Measurements from ENCODE around the gene STXBP6. TPM values are rescaled to one million over a fixed set of nuclear protein-coding genes. Genes with fewer than 3 reads are reported as not detected.

Gene STXBP6
- total and polyA plus RNA-seq, 8 donors, result 9.9 to 28.5 (median 23.2) TPM

DNA sequence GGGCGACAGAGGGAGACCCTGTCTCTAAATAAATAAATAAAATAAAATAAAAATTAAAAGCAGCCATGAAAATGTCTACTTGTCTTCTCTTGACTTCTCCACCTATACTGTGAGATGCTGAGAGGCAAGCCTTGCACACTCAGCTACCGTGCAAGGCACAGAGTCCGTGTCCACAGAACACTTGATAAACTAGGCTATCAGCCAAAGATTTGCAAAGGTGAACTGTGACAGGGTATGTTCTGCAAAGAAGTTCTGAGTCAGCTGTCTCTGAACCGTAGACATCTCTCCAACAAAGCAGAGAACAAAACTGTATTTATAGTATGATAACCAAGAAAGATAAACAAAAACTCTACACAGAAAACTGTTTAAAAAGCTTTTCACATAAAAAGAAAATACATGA, 35.5 kb downstream of the STXBP6 start:
- intact Hi-C loops (cut with DNase I), result no loop called here
- FAIRE-seq (no peak), ATAC-seq (peak; percentile 65 to 84 (median 78)), DNase-seq (no peak)
- peaks cover 4 to 27% (median 20%) of the 10 kb centered on the region in 3 donors for H3K4me1 ChIP-seq
- TF ChIP-seq, protein P1, sequence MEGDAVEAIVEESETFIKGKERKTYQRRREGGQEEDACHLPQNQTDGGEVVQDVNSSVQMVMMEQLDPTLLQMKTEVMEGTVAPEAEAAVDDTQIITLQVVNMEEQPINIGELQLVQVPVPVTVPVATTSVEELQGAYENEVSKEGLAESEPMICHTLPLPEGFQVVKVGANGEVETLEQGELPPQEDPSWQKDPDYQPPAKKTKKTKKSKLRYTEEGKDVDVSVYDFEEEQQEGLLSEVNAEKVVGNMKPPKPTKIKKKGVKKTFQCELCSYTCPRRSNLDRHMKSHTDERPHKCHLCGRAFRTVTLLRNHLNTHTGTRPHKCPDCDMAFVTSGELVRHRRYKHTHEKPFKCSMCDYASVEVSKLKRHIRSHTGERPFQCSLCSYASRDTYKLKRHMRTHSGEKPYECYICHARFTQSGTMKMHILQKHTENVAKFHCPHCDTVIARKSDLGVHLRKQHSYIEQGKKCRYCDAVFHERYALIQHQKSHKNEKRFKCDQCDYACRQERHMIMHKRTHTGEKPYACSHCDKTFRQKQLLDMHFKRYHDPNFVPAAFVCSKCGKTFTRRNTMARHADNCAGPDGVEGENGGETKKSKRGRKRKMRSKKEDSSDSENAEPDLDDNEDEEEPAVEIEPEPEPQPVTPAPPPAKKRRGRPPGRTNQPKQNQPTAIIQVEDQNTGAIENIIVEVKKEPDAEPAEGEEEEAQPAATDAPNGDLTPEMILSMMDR (IDR thresholded peaks at IDR 0.05), result no peak
- no peak overlapping the region for H3K4me3 ChIP-seq
- no peaks in the 10 kb centered on the region for H3K36me3 ChIP-seq
- H3K9me3 ChIP-seq, result no peaks in the 10 kb centered on the region
- 25 to 35% methylated on average over 4 of the region's 4 CpGs for WGBS, 2 donors
- no peaks in the 10 kb centered on the region for H3K27me3 ChIP-seq
- no peak overlapping the region for H3K27ac ChIP-seq

GRCh38 chr14:25011095-25011494, 38.9 kb downstream of the STXBP6 start:
- Histone ChIP-seq H3K4me1 (peaks cover 18 to 44% (median 43%) of the 10 kb centered on the region in 3 donors), H3K27ac (peak overlapping the region in 1 of 4 donors; percentile 0), H3K27me3 (no peaks in the 10 kb centered on the region), H3K9me3 (no peaks in the 10 kb centered on the region), H3K4me3 (no peak overlapping the region), H3K36me3 (no peaks in the 10 kb centered on the region)
- WGBS, 2 donors, result 9 to 27% methylated on average over 1 of the region's 1 CpG
- no peak for ATAC-seq
- intact Hi-C loops (cut with DNase I), result no loop called here
- TF ChIP-seq, protein P1 (IDR thresholded peaks at IDR 0.05), result no peak
- FAIRE-seq, result no peak
- no peak for DNase-seq

GRCh38 chr14:25010471-25010870, 39.5 kb downstream of the STXBP6 start:
- Histone ChIP-seq H3K27ac (no peak overlapping the region), H3K4me3 (no peak overlapping the region), H3K4me1 (peaks cover 18 to 44% (median 37%) of the 10 kb centered on the region in 3 donors), H3K9me3 (no peaks in the 10 kb centered on the region), H3K27me3 (no peaks in the 10 kb centered on the region), H3K36me3 (no peaks in the 10 kb centered on the region)
- ATAC-seq, result no peak
- TF ChIP-seq, protein P1 (IDR thresholded peaks at IDR 0.05), result no peak
- no peak for DNase-seq
- WGBS, 2 donors, result 94 to 96% methylated on average over 3 of the region's 3 CpGs
- intact Hi-C loops (cut with DNase I), result no loop called here
- FAIRE-seq, result no peak

- Histone ChIP-seq H3K36me3 (no peaks in the 10 kb centered on the region), H3K27me3 (no peaks in the 10 kb centered on the region), H3K9me3 (no peaks in the 10 kb centered on the region), H3K4me1 (peaks cover 18 to 42% (median 32%) of the 10 kb centered on the region in 3 donors), H3K4me3 (no peak overlapping the region), H3K27ac (no peak overlapping the region)
- TF ChIP-seq, protein P1 (IDR thresholded peaks at IDR 0.05), result no peak
- intact Hi-C loops (cut with DNase I), result no loop called here
- DNase-seq (no peak), FAIRE-seq (no peak), ATAC-seq (no peak)
- WGBS, 2 donors, result 57 to 63% methylated on average over 3 of the region's 3 CpGs
Measured at GRCh38 chr14:25009891-25010290, 40.1 kb downstream of the STXBP6 start.

GRCh38 chr14:25007832-25008231, 42.1 kb downstream of the STXBP6 start:
- H3K27me3 ChIP-seq, result no peaks in the 10 kb centered on the region
- H3K36me3 ChIP-seq, result no peaks in the 10 kb centered on the region
- H3K27ac ChIP-seq, result peak overlapping the region; percentile 20 to 63 (median 34)
- H3K9me3 ChIP-seq, result no peaks in the 10 kb centered on the region
- FAIRE-seq (no peak), ATAC-seq (peak; percentile 80 to 83 (median 82)), DNase-seq (peak; percentile 60 to 78 (median 72))
- 15 to 30% methylated on average over 1 of the region's 1 CpG for WGBS, 2 donors
- H3K4me3 ChIP-seq, result no peak overlapping the region
- peaks cover 18 to 35% (median 26%) of the 10 kb centered on the region in 3 donors for H3K4me1 ChIP-seq
- TF ChIP-seq, protein P1 (IDR thresholded peaks at IDR 0.05), result no peak
- intact Hi-C loops (cut with DNase I), result no loop called here

Measured in pancreas (tissue), 10 donors.